Type B pancreatic cell (in vitro differentiated cells): Measurements from ENCODE around the gene LRIG1. TPM values are rescaled to one million over a fixed set of nuclear protein-coding genes. Genes with fewer than 3 reads are reported as not detected.

ENCODE experiments used
- DNase-seq: peaks from one replicate; pipeline ENCODE4 v3.0.0; 2021; ENCODE audit warnings: mixed read lengths; ENCODE audit not compliant: unreplicated experiment; ENCODE audit errors: extremely low spot score
- H3K27ac Mint-ChIP-seq: 2 replicates; pipeline ENCODE4 v1.8.0; 2021; ENCODE audit warnings: mild to moderate bottlenecking, mixed read lengths
- H3K27me3 Mint-ChIP-seq: 2 replicates; pipeline ENCODE4 v1.8.0; 2021; ENCODE audit warnings: mixed read lengths
- H3K36me3 Mint-ChIP-seq: 2 replicates; pipeline ENCODE4 v1.8.0; 2021; ENCODE audit warnings: mixed read lengths
- H3K4me1 Mint-ChIP-seq: one replicate; pipeline ENCODE4 v1.8.0; 2021; ENCODE audit warnings: mixed read lengths; ENCODE audit not compliant: unreplicated experiment
- H3K4me3 Mint-ChIP-seq: 2 replicates; pipeline ENCODE4 v1.8.0; 2021; ENCODE audit warnings: mild to moderate bottlenecking, mixed read lengths
- H3K9me3 Mint-ChIP-seq: 2 replicates; pipeline ENCODE4 v1.8.0; 2021; ENCODE audit warnings: mixed read lengths
- total RNA-seq: library from RNA; stranded (reverse); gene quantifications from 2 replicates; pipeline ENCODE4 v1.2.1, GENCODE V29; 2021; ENCODE audit warnings: low replicate concordance
- TF ChIP-seq, protein P1 (sequence below): fragments of 200-600 bp; sonication (generic); conservative IDR thresholded peaks from 2 replicates; pipeline ENCODE4 v1.5.0; 2021; ENCODE audit warnings: antibody characterized with exemption, mild to moderate bottlenecking

The LRIG1 gene
- total RNA-seq, 1 donor from 2014 or later, result 28.9 TPM

DNA sequence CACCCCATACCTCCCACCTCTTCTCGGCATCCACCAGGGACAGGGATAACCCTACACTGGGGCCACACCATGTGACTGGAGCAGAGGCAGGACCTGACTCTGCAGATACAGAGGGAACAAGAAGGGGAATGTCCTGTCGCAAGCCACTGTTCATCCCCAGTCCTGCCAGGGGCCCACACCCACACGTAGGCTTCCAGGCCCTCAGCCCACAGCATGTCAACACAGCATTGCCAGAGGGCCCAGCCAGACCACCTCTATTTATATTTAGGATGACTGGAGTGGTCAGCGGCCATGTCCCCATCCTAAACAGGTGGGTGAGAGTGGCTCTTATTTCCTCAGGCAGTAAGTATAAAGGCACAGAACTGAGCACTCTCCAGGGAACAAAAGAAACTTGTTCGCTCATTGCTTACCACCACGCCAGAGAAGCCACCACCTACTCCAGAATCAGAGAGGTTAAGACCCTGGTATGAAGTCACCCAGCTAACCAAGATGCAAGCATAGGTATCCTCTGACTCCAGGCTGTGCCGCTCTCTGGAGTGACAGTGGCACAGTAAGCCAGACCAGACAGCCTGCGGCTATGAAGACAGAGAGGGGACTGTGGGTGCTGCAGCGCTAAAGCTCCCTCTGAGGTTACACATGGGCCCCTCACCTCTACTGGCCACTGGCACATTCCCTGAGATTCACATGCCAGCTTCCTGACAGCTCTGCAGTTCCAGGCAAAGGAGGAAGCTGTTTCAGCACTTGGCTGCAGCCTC lies 67.9 kb downstream of the LRIG1 start:
- Mint-ChIP-seq H3K4me3 (no peak overlapping the region), H3K9me3 (no peaks in the 10 kb centered on the region), H3K36me3 (peaks cover 16% of the 10 kb centered on the region), H3K27ac (no peak overlapping the region), H3K27me3 (no peaks in the 10 kb centered on the region), H3K4me1 (peaks cover 43% of the 10 kb centered on the region)
- TF ChIP-seq, protein P1, sequence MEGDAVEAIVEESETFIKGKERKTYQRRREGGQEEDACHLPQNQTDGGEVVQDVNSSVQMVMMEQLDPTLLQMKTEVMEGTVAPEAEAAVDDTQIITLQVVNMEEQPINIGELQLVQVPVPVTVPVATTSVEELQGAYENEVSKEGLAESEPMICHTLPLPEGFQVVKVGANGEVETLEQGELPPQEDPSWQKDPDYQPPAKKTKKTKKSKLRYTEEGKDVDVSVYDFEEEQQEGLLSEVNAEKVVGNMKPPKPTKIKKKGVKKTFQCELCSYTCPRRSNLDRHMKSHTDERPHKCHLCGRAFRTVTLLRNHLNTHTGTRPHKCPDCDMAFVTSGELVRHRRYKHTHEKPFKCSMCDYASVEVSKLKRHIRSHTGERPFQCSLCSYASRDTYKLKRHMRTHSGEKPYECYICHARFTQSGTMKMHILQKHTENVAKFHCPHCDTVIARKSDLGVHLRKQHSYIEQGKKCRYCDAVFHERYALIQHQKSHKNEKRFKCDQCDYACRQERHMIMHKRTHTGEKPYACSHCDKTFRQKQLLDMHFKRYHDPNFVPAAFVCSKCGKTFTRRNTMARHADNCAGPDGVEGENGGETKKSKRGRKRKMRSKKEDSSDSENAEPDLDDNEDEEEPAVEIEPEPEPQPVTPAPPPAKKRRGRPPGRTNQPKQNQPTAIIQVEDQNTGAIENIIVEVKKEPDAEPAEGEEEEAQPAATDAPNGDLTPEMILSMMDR, result no peak
- DNase-seq, result no peak

DNA sequence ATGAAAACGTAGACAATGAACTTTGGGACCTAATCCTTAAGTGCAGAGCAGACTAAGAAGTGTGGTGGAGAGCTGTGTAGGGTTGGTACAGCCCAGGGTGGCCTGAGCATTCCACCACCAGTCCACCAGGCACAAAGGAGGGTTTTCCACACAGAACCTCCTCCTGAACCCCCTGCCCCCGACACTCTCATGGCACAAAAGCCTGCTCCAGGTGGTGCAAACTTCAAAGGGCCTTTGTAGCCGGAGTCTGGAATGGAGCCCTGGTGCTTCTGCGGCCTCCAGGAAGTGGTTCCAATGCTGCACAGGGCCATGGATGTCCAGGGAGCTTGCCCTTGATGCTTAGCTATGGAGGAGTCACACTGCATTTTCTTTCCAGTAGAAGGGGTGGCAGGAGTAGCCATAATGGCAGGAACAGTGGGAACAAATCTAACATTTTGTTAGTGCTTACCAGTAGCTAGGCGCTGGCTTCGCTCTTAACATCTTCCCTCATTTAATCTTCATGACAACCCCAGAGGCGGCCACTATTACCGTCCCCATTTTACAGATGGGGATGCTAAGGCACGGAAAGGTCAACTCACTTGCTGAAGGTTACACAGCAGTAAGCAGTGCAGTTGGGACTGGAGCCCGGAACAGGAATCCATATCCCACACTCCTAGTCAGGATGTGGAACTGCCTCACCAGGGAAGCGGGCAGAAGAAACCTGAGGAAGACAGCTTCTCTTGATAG lies 68.6 kb downstream of the LRIG1 start:
- peaks cover 43% of the 10 kb centered on the region for H3K4me1 Mint-ChIP-seq

DNA sequence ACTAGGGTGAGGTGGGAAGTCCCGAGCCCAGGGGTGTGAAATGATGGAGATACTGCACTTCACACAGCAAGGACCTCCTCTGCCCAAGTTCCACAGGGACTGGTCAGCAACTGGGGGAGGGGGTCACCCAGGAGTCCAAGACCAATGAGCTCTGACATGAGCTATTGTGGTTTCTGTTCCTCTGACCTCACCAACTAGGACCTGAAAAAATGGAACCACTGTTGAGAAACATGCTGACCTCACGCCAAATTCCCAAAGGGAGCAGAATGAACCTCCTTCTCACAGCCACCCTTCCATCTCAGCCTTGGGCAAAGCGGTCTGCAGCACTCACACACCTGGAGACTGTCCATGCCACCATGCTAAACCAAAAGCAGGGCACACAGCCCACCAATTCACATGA lies 69.3 kb downstream of the LRIG1 start:
- peaks cover under 1% of the 10 kb centered on the region for H3K9me3 Mint-ChIP-seq
- DNase-seq, result no peak
- peaks cover 13% of the 10 kb centered on the region for H3K36me3 Mint-ChIP-seq
- TF ChIP-seq, protein P1, result no peak
- H3K27ac Mint-ChIP-seq, result no peak overlapping the region
- H3K4me3 Mint-ChIP-seq, result no peak overlapping the region
- H3K4me1 Mint-ChIP-seq, result peaks cover 43% of the 10 kb centered on the region
- no peaks in the 10 kb centered on the region for H3K27me3 Mint-ChIP-seq

More for the DNA sequence above, 68.6 kb downstream of the LRIG1 start:
- Mint-ChIP-seq H3K27me3 (no peaks in the 10 kb centered on the region), H3K27ac (no peak overlapping the region), H3K9me3 (no peaks in the 10 kb centered on the region), H3K4me3 (no peak overlapping the region), H3K36me3 (peaks cover 16% of the 10 kb centered on the region)
- DNase-seq, result no peak
- TF ChIP-seq, protein P1, result no peak

DNA sequence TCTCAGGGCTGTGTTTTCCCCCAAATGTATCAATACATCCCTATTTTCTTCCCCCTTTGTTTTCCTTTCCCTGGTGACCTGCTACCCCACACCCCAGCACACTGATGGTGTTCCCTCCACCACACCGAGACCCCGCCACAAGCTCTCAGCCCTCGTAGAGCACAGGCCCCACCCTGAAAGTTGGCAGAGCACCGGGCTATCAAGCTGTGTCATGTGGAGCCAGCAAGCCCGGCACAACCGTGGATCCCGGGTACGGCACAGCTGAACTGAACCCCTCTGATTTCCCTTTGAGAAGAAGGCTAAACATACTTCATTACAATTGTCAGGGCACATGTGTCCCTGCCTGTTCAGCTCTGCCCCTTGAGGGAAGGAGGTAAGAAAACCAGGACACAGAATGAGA lies 69.9 kb downstream of the LRIG1 start:
- Mint-ChIP-seq H3K4me3 (no peak overlapping the region), H3K27ac (no peak overlapping the region), H3K4me1 (peaks cover 46% of the 10 kb centered on the region), H3K36me3 (peaks cover 13% of the 10 kb centered on the region), H3K27me3 (no peaks in the 10 kb centered on the region), H3K9me3 (peaks cover 3% of the 10 kb centered on the region)
- no peak for DNase-seq
- TF ChIP-seq, protein P1, result no peak

DNA sequence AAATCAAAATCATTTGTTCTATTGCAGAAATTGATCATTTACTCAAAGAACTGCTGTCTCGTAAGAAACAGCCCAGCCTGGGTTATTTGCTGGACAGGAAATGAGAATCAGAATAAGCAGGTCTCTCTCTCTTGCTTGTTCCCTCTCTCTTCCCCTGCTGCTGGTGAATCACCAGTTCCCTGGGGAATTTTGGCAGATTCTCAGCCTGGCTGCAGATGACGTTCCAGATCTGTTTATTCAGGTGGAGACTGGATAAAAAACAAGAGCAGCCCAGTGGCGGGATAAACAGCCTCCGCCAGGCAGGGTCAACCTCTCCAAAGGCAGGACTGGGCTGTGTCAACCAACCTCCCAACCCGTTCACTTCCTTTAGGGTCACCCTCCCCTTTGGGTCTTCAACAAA lies 72.1 kb downstream of the LRIG1 start:
- H3K36me3 Mint-ChIP-seq, result peaks cover 14% of the 10 kb centered on the region
- TF ChIP-seq, protein P1, result no peak
- no peak for DNase-seq
- no peak overlapping the region for H3K27ac Mint-ChIP-seq
- H3K9me3 Mint-ChIP-seq, result peaks cover 3% of the 10 kb centered on the region
- no peaks in the 10 kb centered on the region for H3K27me3 Mint-ChIP-seq
- no peak overlapping the region for H3K4me3 Mint-ChIP-seq
- peaks cover 54% of the 10 kb centered on the region for H3K4me1 Mint-ChIP-seq
